CD14-positive monocyte (primary cell): ENCODE data around the gene RCAN2. TPM values are rescaled to one million over a fixed set of nuclear protein-coding genes. Genes with fewer than 3 reads are reported as not detected.

Experiments used
- DNase-seq, 3 donors: peaks; one replicate each; pipeline ENCODE4 v3.0.0-alpha.2; 2011 to 2022
- H2AFZ ChIP-seq: 2 replicates; pipeline ENCODE4 v1.6.0; 2012; ENCODE audit warnings: mild to moderate bottlenecking, low read depth, low read length, inconsistent platforms; ENCODE audit not compliant: insufficient read depth, poor library complexity, severe bottlenecking
- H3K27ac ChIP-seq, 2 donors: 1 replicate in 1 of 2; 2 replicates in 1 of 2; pipeline ENCODE4 v1.5.1; 2012 to 2013; ENCODE audit warnings: low read length in 2 of 2, control low read depth in 1 of 2, inconsistent platforms in 1 of 2, low read depth in 1 of 2, mild to moderate bottlenecking in 1 of 2
- H3K27me3 ChIP-seq, 2 donors: one replicate each; pipeline versions ENCODE4 v1.6.0 to v1.6.1; 2011 to 2013; ENCODE audit warnings: low read length in 2 of 2; ENCODE audit not compliant: control insufficient read depth in 2 of 2, insufficient read depth in 2 of 2
- H3K36me3 ChIP-seq, 2 donors: replicated peaks in 1 of 2; 1 replicate in 1 of 2; 2 replicates in 1 of 2; pipeline versions ENCODE4 v1.5.1 to v1.6.1; 2012 to 2013; ENCODE audit warnings: low read length in 2 of 2, control low read depth in 1 of 2, inconsistent platforms in 1 of 2, mild to moderate bottlenecking in 1 of 2; ENCODE audit not compliant: insufficient read depth in 2 of 2, control insufficient read depth in 1 of 2
- H3K4me1 ChIP-seq, 2 donors: 1 replicate in 1 of 2; 2 replicates in 1 of 2; pipeline versions ENCODE4 v1.5.1 to v1.6.1; 2012 to 2013; ENCODE audit warnings: low read length in 2 of 2, control low read depth in 1 of 2, inconsistent platforms in 1 of 2, mild to moderate bottlenecking in 1 of 2, moderate library complexity in 1 of 2; ENCODE audit not compliant: insufficient read depth in 2 of 2, control insufficient read depth in 1 of 2
- H3K4me2 ChIP-seq: replicated peaks from 2 replicates; pipeline ENCODE3; 2012; ENCODE audit warnings: low read length, moderate library complexity, mild to moderate bottlenecking; ENCODE audit not compliant: poor library complexity, severe bottlenecking; ENCODE audit errors: extremely low read depth
- H3K4me3 ChIP-seq, 3 experiments: fragments of 200-600 bp in 1 of 3; sonication (generic) in 1 of 3; replicated peaks in 1 of 3; 1 replicate in 2 of 3; 2 replicates in 1 of 3; pipeline ENCODE4 v1.5.1; 2011 to 2013; ENCODE audit warnings: low read length in 3 of 3, mild to moderate bottlenecking in 3 of 3, control low read depth in 2 of 3, low read depth in 2 of 3, inconsistent platforms in 1 of 3, moderate library complexity in 1 of 3
- H3K79me2 ChIP-seq: 2 replicates; pipeline ENCODE4 v1.6.0; 2012; ENCODE audit warnings: mild to moderate bottlenecking, control low read depth, inconsistent platforms, low read length, moderate library complexity; ENCODE audit not compliant: insufficient read depth
- H3K9ac ChIP-seq: 2 replicates; pipeline ENCODE4 v1.6.0; 2017; ENCODE audit warnings: low read length, mild to moderate bottlenecking; ENCODE audit not compliant: insufficient read depth, poor library complexity, severe bottlenecking
- H3K9me3 ChIP-seq, 2 donors: replicated peaks in 1 of 2; 1 replicate in 1 of 2; 2 replicates in 1 of 2; pipeline versions ENCODE4 v1.5.1 to v1.6.1; 2012 to 2013; ENCODE audit warnings: low read length in 2 of 2, control low read depth in 1 of 2; ENCODE audit not compliant: control insufficient read depth in 1 of 2, insufficient read depth in 1 of 2
- H4K20me1 ChIP-seq: 2 replicates; pipeline ENCODE4 v1.6.0; 2012; ENCODE audit warnings: mild to moderate bottlenecking, low read length, control low read depth, moderate library complexity; ENCODE audit not compliant: insufficient read depth
- H3K27ac Mint-ChIP-seq, 7 donors: one replicate each; pipeline ENCODE4 v1.8.0; 2020; ENCODE audit warnings: mild to moderate bottlenecking in 7 of 7, mixed read lengths in 7 of 7, moderate library complexity in 6 of 7, inconsistent platforms in 2 of 7
- H3K27me3 Mint-ChIP-seq, 3 donors: one replicate each; pipeline ENCODE4 v1.8.0; 2021 to 2022; ENCODE audit warnings: low read depth in 3 of 3, mild to moderate bottlenecking in 3 of 3, mixed read lengths in 3 of 3, moderate library complexity in 3 of 3, inconsistent platforms in 1 of 3
- H3K36me3 Mint-ChIP-seq, 2 donors: one replicate each; pipeline ENCODE4 v1.8.0; 2020; ENCODE audit warnings: mixed read lengths in 2 of 2, inconsistent platforms in 1 of 2, mild to moderate bottlenecking in 1 of 2
- H3K4me1 Mint-ChIP-seq: one replicate; pipeline ENCODE4 v1.8.0; 2020; ENCODE audit warnings: mild to moderate bottlenecking, mixed read lengths
- H3K4me3 Mint-ChIP-seq, 2 donors: one replicate each; pipeline ENCODE4 v1.8.0; 2020; ENCODE audit warnings: mild to moderate bottlenecking in 2 of 2, mixed read lengths in 2 of 2, moderate library complexity in 1 of 2
- H3K9me3 Mint-ChIP-seq, 7 donors: one replicate each; pipeline ENCODE4 v1.8.0; 2020 to 2022; ENCODE audit warnings: mixed read lengths in 7 of 7, mild to moderate bottlenecking in 6 of 7, moderate library complexity in 6 of 7, inconsistent platforms in 2 of 7
- WGBS: methylation state at CpG from one replicate; pipeline ENCODE4 v1.1.5; 2013; ENCODE audit warnings: missing lambda C conversion rate; ENCODE audit not compliant: insufficient coverage; 5-methylcytosine and 5-hydroxymethylcytosine counted together
- intact Hi-C, 2 donors: fragments of 100-400 bp; cut with micrococcal nuclease; formaldehyde crosslinking; loops; one replicate each; pipeline versions ENCODE4 v1.15.0 to v1.15.1; 2023
- polyA plus RNA-seq, 3 donors: library from polyadenylated mRNA; depleted of rRNA in 1 of 3; unstranded in 2 of 3; stranded (reverse) in 1 of 3; fragments of 300-500 nt in 2 of 3; fragments of >200 nt in 1 of 3; fragmentation: Illumina TruSeq in 2 of 3; gene quantifications; 1 replicate in 2 of 3; 2 replicates in 1 of 3; pipeline ENCODE4 v1.2.3, GENCODE V29; 2012 to 2021
- TF ChIP-seq, protein P1 (sequence below): fragments of 200-600 bp; IDR thresholded peaks from one replicate; pipeline ENCODE4 v1.8.0; 2022; ENCODE audit warnings: antibody characterized with exemption, mild to moderate bottlenecking

The RCAN2 gene
- polyA plus RNA-seq, 3 donors: not detected

DNA sequence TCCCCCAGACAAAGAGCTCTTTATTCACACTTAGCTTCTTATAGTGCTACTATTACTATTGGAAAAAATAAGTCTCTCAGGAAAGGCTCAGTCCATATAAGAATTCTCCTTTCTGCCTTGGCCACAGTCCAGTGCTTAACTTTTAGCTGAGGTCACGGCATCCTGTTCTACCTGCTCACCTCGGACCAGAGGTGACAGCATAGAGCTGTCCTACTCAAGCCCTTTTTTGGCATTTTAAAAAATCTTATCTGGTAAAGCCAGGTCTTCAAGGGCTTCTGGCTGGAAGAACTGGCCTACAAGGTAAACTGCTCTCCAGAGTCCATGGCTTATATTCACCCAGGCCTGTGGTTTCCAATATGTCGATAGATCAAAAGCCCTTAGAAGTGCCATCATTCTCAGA, 109.7 kb downstream of the RCAN2 start:
- no peak overlapping the region for H3K4me2 ChIP-seq
- no peak overlapping the region for H3K9ac ChIP-seq

DNA sequence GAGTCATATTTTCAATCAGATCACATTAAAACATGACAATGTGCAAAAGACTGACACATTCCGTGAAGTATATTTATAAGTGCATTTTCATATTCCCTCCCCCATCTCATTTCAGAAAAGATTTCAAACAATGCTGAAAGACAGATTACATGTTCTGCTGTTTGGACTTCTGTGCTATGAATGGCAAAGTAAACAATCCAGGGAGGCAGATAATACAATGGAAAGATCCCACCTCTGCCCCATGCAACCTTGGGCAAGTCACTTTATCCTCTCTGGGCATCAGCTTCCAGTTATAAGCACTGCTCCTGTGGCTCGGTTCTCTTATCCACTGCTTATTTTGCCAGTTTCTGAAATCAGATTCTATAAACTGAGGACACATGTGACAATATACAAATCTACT, 110.2 kb downstream of the RCAN2 start:
- Histone ChIP-seq H3K4me3 (no peak overlapping the region), H4K20me1 (no peaks in the 10 kb centered on the region), H2AFZ (no peak overlapping the region), H3K36me3 (no peaks in the 10 kb centered on the region), H3K4me1 (peaks cover 11 to 15% of the 10 kb centered on the region in 2 donors), H3K9ac (no peak overlapping the region), H3K79me2 (no peaks in the 10 kb centered on the region), H3K27me3 (no peaks in the 10 kb centered on the region), H3K9me3 (no peaks in the 10 kb centered on the region), H3K4me2 (no peak overlapping the region), H3K27ac (no peak overlapping the region)
- H3K4me1 Mint-ChIP-seq: peaks cover 20% of the 10 kb centered on the region
- WGBS: no CpG with 5 or more reads among the region's 2 CpGs
- H3K4me3 Mint-ChIP-seq: no peak overlapping the region
- TF ChIP-seq, protein P1, sequence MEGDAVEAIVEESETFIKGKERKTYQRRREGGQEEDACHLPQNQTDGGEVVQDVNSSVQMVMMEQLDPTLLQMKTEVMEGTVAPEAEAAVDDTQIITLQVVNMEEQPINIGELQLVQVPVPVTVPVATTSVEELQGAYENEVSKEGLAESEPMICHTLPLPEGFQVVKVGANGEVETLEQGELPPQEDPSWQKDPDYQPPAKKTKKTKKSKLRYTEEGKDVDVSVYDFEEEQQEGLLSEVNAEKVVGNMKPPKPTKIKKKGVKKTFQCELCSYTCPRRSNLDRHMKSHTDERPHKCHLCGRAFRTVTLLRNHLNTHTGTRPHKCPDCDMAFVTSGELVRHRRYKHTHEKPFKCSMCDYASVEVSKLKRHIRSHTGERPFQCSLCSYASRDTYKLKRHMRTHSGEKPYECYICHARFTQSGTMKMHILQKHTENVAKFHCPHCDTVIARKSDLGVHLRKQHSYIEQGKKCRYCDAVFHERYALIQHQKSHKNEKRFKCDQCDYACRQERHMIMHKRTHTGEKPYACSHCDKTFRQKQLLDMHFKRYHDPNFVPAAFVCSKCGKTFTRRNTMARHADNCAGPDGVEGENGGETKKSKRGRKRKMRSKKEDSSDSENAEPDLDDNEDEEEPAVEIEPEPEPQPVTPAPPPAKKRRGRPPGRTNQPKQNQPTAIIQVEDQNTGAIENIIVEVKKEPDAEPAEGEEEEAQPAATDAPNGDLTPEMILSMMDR: no peak
- H3K36me3 Mint-ChIP-seq: no peaks in the 10 kb centered on the region
- no peak for DNase-seq
- intact Hi-C loops: no loop called here
- H3K27ac Mint-ChIP-seq: no peak overlapping the region
- no peaks in the 10 kb centered on the region for H3K27me3 Mint-ChIP-seq
- H3K9me3 Mint-ChIP-seq: peaks cover 0 to 2% (median under 1%) of the 10 kb centered on the region in 7 donors

More for the DNA sequence above, 109.7 kb downstream of the RCAN2 start:
- DNase-seq: no peak
- no peaks in the 10 kb centered on the region for H3K79me2 ChIP-seq
- 83% methylated on average over 2 of the region's 3 CpGs for WGBS
- H3K27me3 Mint-ChIP-seq: no peaks in the 10 kb centered on the region
- no peak overlapping the region for H3K4me3 Mint-ChIP-seq
- no peaks in the 10 kb centered on the region for H3K9me3 ChIP-seq
- no peak overlapping the region for H3K27ac ChIP-seq
- H3K4me1 ChIP-seq: peaks cover 7 to 9% of the 10 kb centered on the region in 2 donors
- no peaks in the 10 kb centered on the region for H3K27me3 ChIP-seq
- H3K4me3 ChIP-seq: no peak overlapping the region
- H3K9me3 Mint-ChIP-seq: peaks cover 0 to 4% (median 3%) of the 10 kb centered on the region in 7 donors
- H3K36me3 Mint-ChIP-seq: no peaks in the 10 kb centered on the region
- no peak overlapping the region for H2AFZ ChIP-seq
- peaks cover 15% of the 10 kb centered on the region for H3K4me1 Mint-ChIP-seq
- no peaks in the 10 kb centered on the region for H3K36me3 ChIP-seq
- intact Hi-C loops: no loop called here
- TF ChIP-seq, protein P1: no peak
- no peak overlapping the region for H3K27ac Mint-ChIP-seq
- H4K20me1 ChIP-seq: no peaks in the 10 kb centered on the region
